T-helper 17 cell (primary cell): Measurements from ENCODE around the gene RTN4RL1. TPM values are rescaled to one million over a fixed set of nuclear protein-coding genes. Genes with fewer than 3 reads are reported as not detected.

ENCODE experiments used
- ATAC-seq: fragments of 150-1000 bp; cut with Tn5 transposase; 2 replicates; pipeline ENCODE4 v1.10.0; 2021; ENCODE audit warnings: mild to moderate bottlenecking, moderate library complexity
- DNase-seq, 3 donors: peaks; one replicate each; pipeline versions ENCODE4 v3.0.0 to v3.0.0-alpha.2; 2020 to 2021
- H3K9me3 ChIP-seq: one replicate; pipeline ENCODE4 v1.7.0; 2013; ENCODE audit warnings: low read length, mild to moderate bottlenecking; ENCODE audit not compliant: control insufficient read depth, poor library complexity, severe bottlenecking
- H3K27ac Mint-ChIP-seq: one replicate; pipeline ENCODE4 v1.8.0; 2022; ENCODE audit warnings: mild to moderate bottlenecking, moderate library complexity, mixed read lengths
- H3K27me3 Mint-ChIP-seq: one replicate; pipeline ENCODE4 v1.8.0; 2022; ENCODE audit warnings: mixed read lengths
- H3K36me3 Mint-ChIP-seq: one replicate; pipeline ENCODE4 v1.8.0; 2022; ENCODE audit warnings: low read depth, mixed read lengths
- H3K4me1 Mint-ChIP-seq: one replicate; pipeline ENCODE4 v1.8.0; 2022; ENCODE audit warnings: mild to moderate bottlenecking, mixed read lengths
- H3K4me3 Mint-ChIP-seq: one replicate; pipeline ENCODE4 v1.8.0; 2022; ENCODE audit warnings: mild to moderate bottlenecking, moderate library complexity, mixed read lengths
- total RNA-seq, 4 donors: library from RNA in 2 of 4; stranded (reverse) in 2 of 4; gene quantifications; one replicate each; pipeline ENCODE4 v1.2.3 and lab custom pipeline; 2022 to 2026

RTN4RL1 gene
- total RNA-seq, 2 donors from 2014 or later, result 0.21 to 0.90 TPM

- Mint-ChIP-seq H3K27ac (no peak overlapping the region), H3K36me3 (peaks cover 2% of the 10 kb centered on the region), H3K4me1 (peaks cover 2% of the 10 kb centered on the region), H3K4me3 (no peak overlapping the region), H3K27me3 (peaks cover 20% of the 10 kb centered on the region)
- H3K9me3 ChIP-seq, result no peaks in the 10 kb centered on the region
- no peak for ATAC-seq
- no peak for DNase-seq
These were observed 21.6 kb downstream of the RTN4RL1 start for GRCh38 chr17:2003525-2003924.

GRCh38 chr17:2002767-2003329, 22.3 kb downstream of the RTN4RL1 start:
- Mint-ChIP-seq H3K27me3 (peaks cover 20% of the 10 kb centered on the region), H3K36me3 (peaks cover 2% of the 10 kb centered on the region), H3K27ac (no peak overlapping the region), H3K4me1 (peaks cover 2% of the 10 kb centered on the region), H3K4me3 (no peak overlapping the region)
- DNase-seq (no peak), ATAC-seq (no peak)
- H3K9me3 ChIP-seq, result no peaks in the 10 kb centered on the region

- Mint-ChIP-seq H3K36me3 (peaks cover 7% of the 10 kb centered on the region), H3K4me1 (peaks cover 6% of the 10 kb centered on the region), H3K27me3 (peaks cover 38% of the 10 kb centered on the region), H3K4me3 (peak overlapping the region; percentile 60), H3K27ac (no peak overlapping the region)
- no peak for DNase-seq
- no peaks in the 10 kb centered on the region for H3K9me3 ChIP-seq
- no peak for ATAC-seq
These were observed 25.4 kb downstream of the RTN4RL1 start for GRCh38 chr17:1999557-2000251.

DNA sequence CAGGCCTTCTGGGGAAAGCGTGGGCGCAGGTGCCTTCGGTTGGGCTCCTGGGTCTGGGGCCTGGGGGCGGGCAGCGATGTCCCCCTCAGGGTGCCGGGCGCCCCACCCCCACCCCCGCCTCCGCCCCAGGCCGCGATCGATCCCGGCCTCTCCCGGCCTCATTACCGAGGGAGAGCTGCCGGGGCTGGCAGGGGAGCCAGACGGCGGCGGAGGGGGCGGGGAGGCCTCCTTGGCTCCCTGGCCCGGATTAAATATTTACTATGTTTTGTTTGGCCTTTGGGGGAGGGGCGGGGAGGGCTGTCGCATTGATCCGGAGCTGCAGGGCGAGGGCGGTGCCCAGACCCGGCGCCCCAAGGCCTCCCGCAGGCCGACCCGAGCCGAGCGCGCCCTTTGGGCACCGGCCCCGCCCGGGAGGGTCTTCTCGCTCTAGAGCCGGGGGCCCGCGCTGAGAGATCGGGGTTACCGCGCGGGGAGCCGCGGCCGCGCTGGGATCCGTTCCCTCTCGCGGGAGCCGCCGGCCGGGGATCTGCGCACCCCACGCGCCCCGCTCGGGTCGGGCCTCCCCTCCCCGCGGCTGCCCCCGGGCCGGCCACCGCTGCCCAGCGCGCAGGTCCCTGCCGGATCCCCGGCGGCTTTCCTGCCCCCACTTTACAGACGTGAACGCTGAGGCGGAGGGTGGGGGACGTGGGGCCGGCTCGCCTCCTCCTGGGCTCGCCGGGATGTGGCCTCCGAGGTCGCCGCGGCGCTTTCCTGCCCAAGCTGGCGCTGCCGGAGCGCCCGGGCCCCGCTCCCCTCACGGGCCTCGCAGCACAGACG, 27.0 kb downstream of the RTN4RL1 start:
- Mint-ChIP-seq H3K36me3 (peaks cover 7% of the 10 kb centered on the region), H3K4me1 (peaks cover 6% of the 10 kb centered on the region), H3K27me3 (peaks cover 33% of the 10 kb centered on the region), H3K27ac (no peak overlapping the region), H3K4me3 (no peak overlapping the region)
- DNase-seq (no peak), ATAC-seq (peak; percentile 45)
- no peaks in the 10 kb centered on the region for H3K9me3 ChIP-seq

- Mint-ChIP-seq H3K4me3 (no peak overlapping the region), H3K27ac (peak overlapping the region; percentile 43), H3K36me3 (peaks cover 7% of the 10 kb centered on the region), H3K4me1 (peaks cover 5% of the 10 kb centered on the region), H3K27me3 (peaks cover 32% of the 10 kb centered on the region)
- no peaks in the 10 kb centered on the region for H3K9me3 ChIP-seq
- ATAC-seq (no peak), DNase-seq (no peak)
These were observed 27.7 kb downstream of the RTN4RL1 start for GRCh38 chr17:1997289-1997926.

DNA sequence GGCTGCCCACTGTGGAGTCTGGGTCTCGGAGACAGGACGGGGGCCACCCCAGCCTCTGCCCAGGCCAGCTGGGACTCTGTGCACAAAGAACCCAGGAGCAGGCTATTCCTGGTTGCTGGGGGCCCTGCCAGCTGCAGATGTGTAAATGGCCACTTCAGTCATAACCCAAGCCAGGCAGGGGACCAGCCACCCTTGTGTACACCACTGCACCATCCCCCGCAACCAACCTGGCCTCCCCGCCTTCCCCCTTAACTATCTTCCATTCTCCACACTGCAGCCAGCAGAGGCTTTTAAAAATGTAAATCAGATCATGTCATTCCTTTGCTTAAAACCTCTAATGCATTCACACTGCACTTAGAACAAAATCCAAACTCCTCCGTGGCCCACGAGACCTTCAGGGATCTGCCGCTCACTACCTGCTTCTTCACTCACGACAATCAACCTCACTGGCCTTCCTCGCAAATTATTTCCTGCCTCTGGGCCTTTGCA, 28.3 kb downstream of the RTN4RL1 start:
- peak overlapping the region; percentile 43 for H3K27ac Mint-ChIP-seq
- H3K4me3 Mint-ChIP-seq, result no peak overlapping the region
- H3K36me3 Mint-ChIP-seq, result peaks cover 7% of the 10 kb centered on the region
- ATAC-seq, result no peak
- no peak for DNase-seq
- peaks cover 4% of the 10 kb centered on the region for H3K4me1 Mint-ChIP-seq
- H3K27me3 Mint-ChIP-seq, result peaks cover 32% of the 10 kb centered on the region
- H3K9me3 ChIP-seq, result no peaks in the 10 kb centered on the region

GRCh38 chr17:1995907-1996799, 29.0 kb downstream of the RTN4RL1 start:
- Mint-ChIP-seq H3K4me1 (peaks cover 7% of the 10 kb centered on the region), H3K27me3 (peaks cover 32% of the 10 kb centered on the region), H3K36me3 (peaks cover 7% of the 10 kb centered on the region), H3K27ac (no peak overlapping the region), H3K4me3 (peak overlapping the region; percentile 19)
- no peak for DNase-seq
- ATAC-seq, result no peak
- H3K9me3 ChIP-seq, result no peaks in the 10 kb centered on the region

DNA sequence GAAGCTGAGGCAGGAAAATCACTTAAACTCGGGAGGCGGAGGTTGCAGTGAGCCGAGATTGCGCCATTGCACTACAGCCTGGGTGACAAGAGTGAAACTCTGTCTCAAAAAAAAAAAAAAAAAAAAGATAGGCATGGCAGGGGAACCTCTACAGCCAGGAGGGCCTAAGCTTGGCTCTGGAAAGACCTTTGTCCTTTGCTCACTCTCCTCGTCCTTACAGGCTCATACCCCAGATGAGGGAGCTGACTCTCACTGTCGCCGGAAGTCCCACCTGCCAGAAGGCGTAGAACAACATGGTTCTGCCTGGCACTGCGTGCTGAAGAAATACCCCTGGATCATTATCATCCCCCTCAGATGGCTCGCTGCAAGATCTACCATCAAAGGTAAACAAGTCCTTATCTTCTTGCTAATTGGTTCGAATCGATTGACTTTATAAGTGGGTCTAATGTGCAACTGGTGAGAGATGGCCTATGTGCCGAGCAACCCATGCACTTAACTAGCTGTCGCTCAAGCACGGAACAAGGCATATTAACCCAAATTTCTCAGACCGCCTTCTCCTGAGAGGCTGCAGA, 29.7 kb downstream of the RTN4RL1 start:
- H3K9me3 ChIP-seq, result no peaks in the 10 kb centered on the region
- Mint-ChIP-seq H3K36me3 (peaks cover 7% of the 10 kb centered on the region), H3K4me3 (no peak overlapping the region), H3K4me1 (peaks cover 7% of the 10 kb centered on the region), H3K27ac (no peak overlapping the region), H3K27me3 (peaks cover 36% of the 10 kb centered on the region)
- ATAC-seq (no peak), DNase-seq (no peak)

DNA sequence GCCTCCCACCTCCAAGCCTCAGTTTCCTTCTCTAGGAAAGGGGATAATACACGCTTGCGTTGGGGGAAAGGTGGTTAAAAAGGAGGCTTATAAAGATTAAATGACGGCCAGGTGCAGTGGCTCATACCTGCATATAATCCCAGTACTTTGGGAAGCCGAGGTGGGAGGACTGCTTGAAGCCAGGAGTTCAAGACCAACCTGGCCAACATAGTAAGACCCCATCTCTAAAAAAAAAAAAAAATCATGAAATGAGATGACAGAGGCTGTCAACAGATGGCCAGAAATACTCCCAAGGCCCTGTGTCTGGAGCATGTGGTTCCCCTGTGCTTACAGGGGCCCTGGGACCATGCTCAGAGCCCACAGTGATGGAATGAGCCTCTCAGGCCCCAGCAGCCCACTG, 30.4 kb downstream of the RTN4RL1 start:
- Mint-ChIP-seq H3K4me3 (no peak overlapping the region), H3K27ac (no peak overlapping the region), H3K36me3 (peaks cover 7% of the 10 kb centered on the region), H3K27me3 (peaks cover 31% of the 10 kb centered on the region), H3K4me1 (peaks cover 7% of the 10 kb centered on the region)
- H3K9me3 ChIP-seq, result no peaks in the 10 kb centered on the region
- DNase-seq (no peak), ATAC-seq (no peak)

DNA sequence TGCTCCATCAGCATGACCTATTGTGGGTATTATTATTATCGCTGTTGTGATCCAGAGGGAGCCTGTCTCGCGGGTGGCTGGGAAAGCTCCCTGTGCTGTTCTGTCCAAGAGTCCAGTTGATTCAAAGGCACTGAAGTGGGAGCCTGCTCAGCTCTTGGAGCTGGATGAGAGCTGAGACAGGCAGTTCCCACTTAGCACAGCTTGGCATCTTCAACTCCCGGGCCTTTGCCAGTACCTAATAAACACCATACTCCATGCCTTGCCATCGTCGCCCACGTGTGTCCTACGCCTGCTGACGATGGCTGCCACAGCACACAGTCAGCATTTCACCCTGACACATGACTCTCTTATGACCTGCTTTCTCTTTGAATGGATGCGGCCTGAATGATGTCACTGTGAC, 32.6 kb downstream of the RTN4RL1 start:
- Mint-ChIP-seq H3K4me1 (peaks cover 9% of the 10 kb centered on the region), H3K27me3 (peaks cover 29% of the 10 kb centered on the region), H3K36me3 (peaks cover 5% of the 10 kb centered on the region), H3K4me3 (no peak overlapping the region), H3K27ac (no peak overlapping the region)
- no peak for ATAC-seq
- no peaks in the 10 kb centered on the region for H3K9me3 ChIP-seq
- DNase-seq, result no peak

DNA sequence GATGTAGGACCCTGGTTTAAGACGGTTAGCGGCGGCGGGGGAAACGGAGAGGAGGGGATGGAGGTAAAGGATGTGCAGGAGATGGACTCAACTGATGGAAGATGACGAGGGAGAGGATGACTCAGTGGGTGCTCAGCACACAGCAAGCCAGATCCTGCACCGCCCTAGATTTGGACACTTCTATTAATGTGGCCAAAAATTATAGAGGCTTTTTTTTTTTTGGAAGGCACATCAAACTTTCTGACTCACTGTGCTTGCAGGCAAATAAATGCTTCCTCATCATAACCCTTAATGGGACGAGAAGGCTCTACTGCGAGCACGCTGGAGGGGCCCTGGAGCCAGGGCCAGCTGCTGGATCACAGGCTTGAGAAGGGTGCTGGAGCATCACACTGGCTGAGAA, 36.0 kb downstream of the RTN4RL1 start:
- Mint-ChIP-seq H3K4me3 (no peak overlapping the region), H3K36me3 (no peaks in the 10 kb centered on the region), H3K27ac (no peak overlapping the region), H3K27me3 (peaks cover 16% of the 10 kb centered on the region), H3K4me1 (peaks cover 7% of the 10 kb centered on the region)
- no peak for ATAC-seq
- DNase-seq, result no peak
- H3K9me3 ChIP-seq, result no peaks in the 10 kb centered on the region

DNA sequence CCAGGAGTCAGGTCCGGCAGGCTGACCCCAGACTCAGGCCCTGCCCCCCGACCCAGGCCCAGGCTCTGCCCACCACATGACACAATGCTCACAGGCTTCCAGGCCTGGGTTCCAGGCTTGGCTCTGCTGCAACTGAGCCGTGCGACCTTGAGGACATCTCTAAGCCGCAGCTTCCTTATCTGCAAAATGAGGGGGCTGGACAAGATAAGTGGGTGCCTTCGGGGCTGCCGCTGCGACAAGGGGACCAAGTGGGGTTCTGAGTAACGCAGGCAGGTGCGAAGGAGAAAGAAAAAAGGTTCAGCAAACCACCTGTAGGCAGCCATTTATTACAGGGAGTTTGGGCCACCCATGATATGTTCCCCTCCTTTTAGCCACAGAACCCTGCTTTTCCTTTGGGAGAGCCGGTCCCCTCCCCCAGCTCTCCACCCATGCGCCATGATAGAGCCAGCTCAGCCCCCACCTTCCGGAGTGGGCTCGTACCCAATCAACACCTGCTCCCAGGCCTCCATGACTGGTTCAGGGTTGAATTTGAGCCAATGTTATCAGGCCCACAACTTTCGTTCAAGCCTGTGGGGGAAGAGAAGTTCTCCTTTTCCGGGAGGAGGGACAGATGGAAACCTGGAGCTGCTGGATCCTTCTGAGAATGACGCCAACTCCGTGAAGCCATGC, 38.2 kb downstream of the RTN4RL1 start:
- DNase-seq (no peak), ATAC-seq (no peak)
- H3K27me3 Mint-ChIP-seq, result peaks cover 18% of the 10 kb centered on the region

More for the DNA sequence above, 38.2 kb downstream of the RTN4RL1 start:
- H3K27ac Mint-ChIP-seq, result no peak overlapping the region
- H3K9me3 ChIP-seq, result no peaks in the 10 kb centered on the region
- H3K4me1 Mint-ChIP-seq, result peaks cover 7% of the 10 kb centered on the region
- H3K4me3 Mint-ChIP-seq, result no peak overlapping the region
- no peaks in the 10 kb centered on the region for H3K36me3 Mint-ChIP-seq
